ENCODE data around the gene RAB31. TPM values are rescaled to one million over a fixed set of nuclear protein-coding genes. Genes with fewer than 3 reads are reported as not detected.

Gene RAB31
- polyA plus RNA-seq, 2 of the 4 experiments (the other 2 are of a cell fraction), result 16.9 to 46.3 TPM

- ChIA-PET CTCF (interaction anchor here (0.7 to 0.9 kb wide), 3 partner anchors 11 to 193 kb away, joined by 3 to 4 read pairs (median 4); no protein-coding TSS in a partner anchor), POLR2A (no interaction called here)
- no peak overlapping the region for H3K4me3 ChIP-seq
- DNase-seq (ENCODE audit: low read depth in 1 of 2, low spot score in 1 of 2) (no peak), FAIRE-seq (no peak), ATAC-seq (no peak)
- no peak overlapping the region for H3K4me2 ChIP-seq
- WGBS (ENCODE audit: missing lambda C conversion rate), result 46% methylated on average over 4 of the region's 4 CpGs
- peaks cover 10% of the 10 kb centered on the region for H3K9me3 ChIP-seq
- TF ChIP-seq NFE2L2 (conservative IDR thresholded peaks at IDR 0.05; ENCODE audit: low read length) (no peak), EHF (CRISPR knock-in tag; IDR thresholded peaks at IDR 0.05) (no peak), TP53 (CRISPR knock-in tag; IDR thresholded peaks at IDR 0.05) (no peak), SMC3 (IDR thresholded peaks at IDR 0.05) (no peak), CHD2 (IDR thresholded peaks at IDR 0.05; ENCODE audit: low read length, partially characterized antibody) (no peak)
- H3K4me1 ChIP-seq, result peaks cover 1% of the 10 kb centered on the region; the same call in 1 of the 3 replicates
- no peak overlapping the region for H3K27ac ChIP-seq
Measured at GRCh38 chr18:9860682-9861081, 152.6 kb downstream of the RAB31 start.

GRCh38 chr18:9861157-9861556, 153.1 kb downstream of the RAB31 start:
- 0 out of 6 replicates have a peak overlapping the region, but pooled peaks of 1 of the 2 experiments have one; percentile 5 for H3K27ac ChIP-seq
- CTCF ChIA-PET, result interaction anchor here (0.7 to 0.9 kb wide), 3 partner anchors 12 to 193 kb away, joined by 3 to 4 read pairs (median 4); no protein-coding TSS in a partner anchor
- ATAC-seq (no peak), DNase-seq (ENCODE audit: low read depth in 1 of 2, low spot score in 1 of 2) (no peak), FAIRE-seq (no peak)
- H3K4me2 ChIP-seq, result no peak overlapping the region
- POLR2A ChIA-PET, result no interaction called here
- peaks cover 15% of the 10 kb centered on the region for H3K9me3 ChIP-seq
- H3K4me1 ChIP-seq, result no peaks in the 10 kb centered on the region
- no peak for TF ChIP-seq FOSB (CRISPR knock-in tag; IDR thresholded peaks at IDR 0.05)
- TF ChIP-seq ATOH8 (CRISPR knock-in tag; IDR thresholded peaks at IDR 0.05; ENCODE audit: low read depth), result no peak
- TF ChIP-seq PBX3 (IDR thresholded peaks at IDR 0.05), result no peak
- TF ChIP-seq CBX8 (IDR thresholded peaks at IDR 0.05), result no peak
- TF ChIP-seq RARB (CRISPR knock-in tag; IDR thresholded peaks at IDR 0.05), result no peak
- no peak for TF ChIP-seq ZSCAN20 (CRISPR knock-in tag; IDR thresholded peaks at IDR 0.05)
- no peak for TF ChIP-seq BHLHE40 (IDR thresholded peaks at IDR 0.05; ENCODE audit: low read depth, low read length)
- TF ChIP-seq RNF2 (IDR thresholded peaks at IDR 0.05; ENCODE audit: borderline replicate concordance, low read depth), result no peak
- TF ChIP-seq ESRRA (IDR thresholded peaks at IDR 0.05; ENCODE audit: borderline replicate concordance, low read length), result no peak
- TF ChIP-seq JUN (IDR thresholded peaks at IDR 0.05), result no peak
- no peak overlapping the region for H3K4me3 ChIP-seq

- POLR2A ChIA-PET, result no interaction called here
- FAIRE-seq (no peak), DNase-seq (ENCODE audit: low read depth in 1 of 2, low spot score in 1 of 2) (no peak), ATAC-seq (no peak)
- Histone ChIP-seq H3K4me3 (no peak overlapping the region), H3K9me3 (peaks cover 21% of the 10 kb centered on the region), H3K4me2 (no peak overlapping the region), H3K4me1 (no peaks in the 10 kb centered on the region), H3K27ac (no peak overlapping the region)
- WGBS (ENCODE audit: missing lambda C conversion rate), result 80% methylated on average over 4 of the region's 4 CpGs
- CTCF ChIA-PET, result interaction anchor here (1.0 kb wide), 1 partner anchor 10 kb away, joined by 3 read pairs; no protein-coding TSS in a partner anchor
- no peak for TF ChIP-seq FOXS1 (CRISPR knock-in tag; IDR thresholded peaks at IDR 0.05)
- TF ChIP-seq RARB (CRISPR knock-in tag; IDR thresholded peaks at IDR 0.05), result no peak
- no peak for TF ChIP-seq GATA3 (IDR thresholded peaks at IDR 0.05; ENCODE audit: borderline replicate concordance)
- no peak for TF ChIP-seq CHD2 (IDR thresholded peaks at IDR 0.05; ENCODE audit: low read length, partially characterized antibody)
- no peak for TF ChIP-seq POLR2A (IDR thresholded peaks at IDR 0.05; ENCODE audit: low read length)
- no peak for TF ChIP-seq MAX (IDR thresholded peaks at IDR 0.05)
- TF ChIP-seq KDM5A (IDR thresholded peaks at IDR 0.05), result no peak
- no peak for TF ChIP-seq ZC3H11A (IDR thresholded peaks at IDR 0.05)
Measured at GRCh38 chr18:9861933-9862332, 153.8 kb downstream of the RAB31 start.

- 65% methylated on average over 3 of the region's 3 CpGs for WGBS (ENCODE audit: missing lambda C conversion rate)
Measured at GRCh38 chr18:9862686-9863085, 154.6 kb downstream of the RAB31 start.

More at GRCh38 chr18:9862686-9863085, 154.6 kb downstream of the RAB31 start:
- H3K4me1 ChIP-seq, result no peaks in the 10 kb centered on the region
- TF ChIP-seq FOXS1 (CRISPR knock-in tag; IDR thresholded peaks at IDR 0.05) (no peak), CTCF (IDR thresholded peaks at IDR 0.05) (no peak), ESRRA (IDR thresholded peaks at IDR 0.05; ENCODE audit: borderline replicate concordance, low read length) (no peak), EHF (CRISPR knock-in tag; IDR thresholded peaks at IDR 0.05) (no peak), MAFK (IDR thresholded peaks at IDR 0.05; ENCODE audit: partially characterized antibody) (no peak), HOXB13 (CRISPR knock-in tag; IDR thresholded peaks at IDR 0.05; ENCODE audit: low read depth) (no peak), PHF8 (IDR thresholded peaks at IDR 0.05; ENCODE audit: borderline replicate concordance, low read depth) (no peak), CHD4 (IDR thresholded peaks at IDR 0.05; ENCODE audit: borderline replicate concordance) (no peak)
- no peak for DNase-seq (ENCODE audit: low read depth in 1 of 2, low spot score in 1 of 2)
- no peak overlapping the region for H3K27ac ChIP-seq
- ATAC-seq, result no peak
- FAIRE-seq, result no peak
- CTCF ChIA-PET, result interaction anchor here (1.0 kb wide), 1 partner anchor 11 kb away, joined by 3 read pairs; no protein-coding TSS in a partner anchor
- H3K4me3 ChIP-seq, result no peak overlapping the region
- POLR2A ChIA-PET, result no interaction called here
- no peak overlapping the region for H3K4me2 ChIP-seq
- peaks cover 27% of the 10 kb centered on the region for H3K9me3 ChIP-seq

All from A549 (cell line).